ENCODE measurements around the gene YRDC.
"Not testable (repeated sequence)": the region's sequence is repeated elsewhere in the genome, so short reads cannot be mapped to it uniquely, and the experiment has no call there.

YRDC gene

GRCh38 chr1:37821481-37821880 is 13.5 kb upstream of the YRDC start:
- no peak for ATAC-seq

GRCh38 chr1:37817481-37817880 is 9.5 kb upstream of the YRDC start:
- ATAC-seq = no peak

DNA sequence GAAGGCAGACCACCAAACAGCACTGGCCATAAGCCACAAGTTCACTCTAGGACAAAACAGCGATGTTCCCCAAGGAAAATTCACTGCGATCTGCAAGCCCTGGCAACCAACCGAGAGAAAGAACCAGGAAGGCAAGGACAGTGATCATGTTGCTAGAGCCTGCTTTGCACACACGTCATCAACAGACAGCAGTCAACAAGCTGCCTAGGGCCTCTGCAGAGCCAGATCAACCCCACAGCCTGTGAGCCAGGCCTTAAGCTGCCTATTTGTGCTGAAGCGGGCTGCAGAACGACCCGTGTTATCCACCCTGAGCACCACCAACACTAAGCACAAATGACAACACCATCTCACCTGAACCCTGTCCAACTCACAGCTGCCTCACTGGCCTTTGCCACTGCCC is 6.2 kb upstream of the YRDC start:
- ATAC-seq = no peak

DNA sequence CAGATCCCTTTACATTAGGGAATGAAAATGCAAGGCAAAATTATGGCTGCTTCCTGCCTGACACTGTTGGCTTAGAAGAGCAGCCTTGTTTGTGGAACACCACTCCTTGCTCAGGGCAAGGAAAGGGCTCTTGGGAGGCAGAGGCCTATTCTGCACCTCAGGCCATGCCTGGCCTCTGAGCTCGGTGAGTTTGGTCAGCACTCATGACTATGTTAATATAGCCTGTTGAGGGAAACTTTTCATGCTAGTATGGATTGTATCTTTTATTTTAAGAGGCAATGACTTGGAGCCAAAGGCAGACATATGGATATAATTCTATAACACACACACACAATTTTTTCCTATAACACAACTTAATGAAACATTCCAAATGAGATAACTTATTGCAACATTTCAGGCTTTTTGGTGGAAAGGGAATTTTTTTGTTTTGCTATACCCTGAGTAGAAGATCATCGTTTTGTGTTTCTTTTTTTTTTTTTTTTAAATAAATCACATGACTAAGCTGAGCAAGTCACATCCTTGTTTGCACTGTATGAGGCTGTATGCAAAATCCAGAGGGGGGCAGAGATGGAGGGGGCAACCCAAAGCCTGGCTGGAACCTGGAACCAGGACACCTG is 5.6 kb upstream of the YRDC start:
- ATAC-seq = no peak

GRCh38 chr1:37811027-37811655 is 3.1 kb upstream of the YRDC start:
- ATAC-seq = peak in 1 of 2 donors; percentile 21

GRCh38 chr1:37809942-37810341 is 1.9 kb upstream of the YRDC start:
- ATAC-seq = no peak

- peak; percentile 35 to 39 for ATAC-seq
Measured at GRCh38 chr1:37808369-37809319, 636 bp upstream of the YRDC start.

DNA sequence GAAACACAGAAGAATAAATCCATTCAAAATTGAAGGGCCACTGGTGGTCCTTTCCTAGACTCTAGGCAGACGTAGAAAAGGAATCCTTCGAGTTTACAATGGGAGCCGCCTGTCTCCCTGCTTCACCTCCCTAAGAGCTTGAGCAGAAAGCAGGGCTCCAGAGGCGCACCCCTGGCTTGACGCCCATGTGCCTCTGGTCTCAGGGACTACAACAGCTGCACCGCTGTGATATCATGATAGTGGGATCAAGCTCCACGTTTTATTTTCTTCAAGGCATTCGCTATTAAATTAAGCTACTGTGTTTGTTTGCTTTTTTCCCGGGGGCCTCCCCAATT is 821 bp downstream of the YRDC start:
- ATAC-seq = no peak

DNA sequence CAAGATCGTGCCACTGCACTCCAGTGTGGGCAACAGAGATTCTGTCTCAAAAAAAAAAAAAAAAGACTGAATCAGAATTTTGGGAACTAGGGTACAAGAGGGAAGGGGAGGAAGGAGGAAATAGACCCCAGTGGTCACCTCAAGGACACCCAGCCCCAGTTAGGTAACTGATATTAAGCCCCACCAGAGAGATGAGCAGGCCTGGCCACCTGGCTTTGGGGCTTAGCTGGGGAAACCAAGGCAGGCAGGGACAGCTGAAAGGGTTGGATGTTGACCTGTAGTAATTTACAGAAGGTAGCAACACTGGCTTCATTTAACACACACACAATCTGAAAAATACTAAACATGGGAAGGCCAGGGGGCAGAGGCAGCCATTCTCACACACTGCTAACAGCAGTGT is 5.6 kb downstream of the YRDC start:
- no peak for ATAC-seq

GRCh38 chr1:37797750-37798345 is 10.2 kb downstream of the YRDC start:
- no peak for ATAC-seq

GRCh38 chr1:37795340-37796125 is 12.5 kb downstream of the YRDC start:
- ATAC-seq = no peak

GRCh38 chr1:37794372-37795339 is 13.4 kb downstream of the YRDC start:
- ATAC-seq = peak; percentile 22 to 33

GRCh38 chr1:37793773-37794371 is 14.1 kb downstream of the YRDC start, which contains the start of gene MANEAL:
Gene MANEAL (plus strand): TSS chr1:37793847. CDS start chr1:37794183, 336 bp downstream.
- ATAC-seq = peak; percentile 71 to 73

DNA sequence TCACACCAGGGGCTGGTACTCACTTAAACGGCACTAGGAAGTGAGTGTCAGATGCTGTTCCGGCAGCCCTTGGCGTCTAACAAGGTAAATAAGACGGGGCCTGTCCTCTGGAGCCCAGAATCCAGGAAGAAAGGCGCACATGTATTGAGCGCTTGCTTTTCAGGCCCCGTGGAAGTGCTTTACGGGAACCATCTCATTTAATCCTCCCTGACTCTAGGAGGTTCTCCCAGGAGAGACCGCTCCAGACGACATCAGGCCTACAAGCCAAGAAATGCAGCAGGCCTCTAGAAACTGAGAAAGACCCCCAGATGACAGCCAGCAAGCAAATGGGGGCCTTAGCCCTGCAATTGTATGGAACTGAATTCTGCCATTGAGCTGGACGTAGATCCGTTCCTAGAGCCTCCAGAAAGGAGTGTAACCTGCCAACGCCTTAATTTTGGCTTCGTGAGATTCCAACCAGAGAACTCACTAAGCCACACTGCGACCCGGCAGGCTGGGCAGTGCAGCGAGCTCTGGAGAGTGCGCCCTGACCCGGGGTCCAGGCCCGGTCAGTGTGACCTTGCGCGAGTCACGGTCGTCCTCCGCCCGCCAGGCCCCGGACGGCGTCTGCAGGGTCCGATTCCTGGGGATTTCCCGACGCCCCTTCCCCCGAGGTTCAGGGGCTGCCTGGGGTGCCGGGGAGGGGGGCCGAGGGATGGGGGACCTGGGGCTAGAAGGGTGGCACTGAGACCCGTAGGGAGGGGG is 14.9 kb downstream of the YRDC start:
- ATAC-seq = no peak

DNA sequence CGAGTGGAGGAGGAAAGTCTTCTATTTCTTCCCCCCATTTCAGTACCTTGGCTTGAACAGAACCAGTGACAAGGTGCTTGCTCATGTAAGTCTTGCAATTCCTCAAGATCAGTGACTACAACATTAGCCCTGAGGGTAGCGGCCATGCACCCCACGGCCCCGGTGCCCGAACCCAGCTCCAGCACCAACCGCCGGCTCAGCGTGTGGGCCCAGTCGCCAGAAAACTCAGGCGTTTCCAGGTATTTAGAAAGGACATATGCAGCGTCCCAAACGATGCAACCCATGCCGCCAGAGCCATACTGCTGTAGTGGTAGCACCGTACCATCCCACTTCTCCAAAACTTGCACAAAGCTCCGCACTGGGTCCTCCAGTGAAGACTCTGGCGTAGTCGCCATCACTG is 25.5 kb downstream of the YRDC start:
- no peak for ATAC-seq

GRCh38 chr1:37778654-37779053 is 29.4 kb downstream of the YRDC start:
- ATAC-seq = no peak

DNA sequence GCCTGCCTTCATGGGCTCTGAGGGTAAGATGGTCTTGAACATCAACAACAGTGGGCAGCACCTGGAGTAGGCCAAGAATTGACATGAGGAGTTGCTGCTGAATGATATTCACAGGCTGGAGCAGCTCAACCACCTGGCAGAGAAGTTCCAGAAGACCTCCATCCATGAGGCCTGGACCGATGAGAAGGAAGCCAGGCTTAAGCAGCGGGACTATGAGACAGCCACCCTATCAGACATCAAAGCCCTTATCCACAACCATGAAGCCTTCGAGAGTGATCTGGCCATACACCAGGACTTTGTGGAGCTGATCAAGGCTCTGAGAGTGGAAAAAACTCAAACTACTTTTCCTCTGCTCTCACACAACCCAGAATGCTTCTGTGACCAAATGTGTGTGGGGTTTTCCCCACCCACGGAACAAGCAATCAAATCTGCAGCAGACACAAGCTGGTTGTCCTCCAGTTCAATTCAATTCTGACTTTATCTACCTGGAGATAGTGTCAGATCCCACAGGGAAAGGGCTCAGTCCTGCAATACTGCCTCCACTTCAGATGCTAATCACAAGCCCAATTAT is 31.0 kb downstream of the YRDC start:
- peak in 1 of 2 donors; percentile 45 for ATAC-seq

GRCh38 chr1:37771440-37771839 is 36.6 kb downstream of the YRDC start:
- not testable (repeated sequence) for ATAC-seq

DNA sequence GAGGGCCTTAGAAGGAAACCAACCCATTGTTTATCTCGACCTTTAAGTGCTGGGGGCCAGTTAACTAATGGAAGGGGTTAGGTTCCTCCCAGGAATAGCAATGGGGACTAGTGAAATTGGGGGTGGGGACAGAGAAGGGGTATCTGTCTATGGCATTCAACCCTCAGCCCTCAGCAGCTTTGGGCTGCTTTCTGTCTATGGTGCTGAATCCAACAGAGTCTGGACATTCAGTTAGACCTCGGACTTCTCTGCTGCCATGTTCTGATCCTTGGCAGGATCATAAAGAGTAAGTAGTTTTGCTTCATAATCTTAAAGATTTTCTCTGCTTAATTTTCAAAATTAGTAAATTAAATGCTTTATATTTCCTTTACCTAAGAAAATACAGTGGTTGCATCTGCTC is 40.5 kb downstream of the YRDC start:
- no peak for ATAC-seq

Data from activated CD4-positive, CD25-positive, alpha-beta regulatory T cell treated with anti-CD3 and anti-CD28 coated beads, Interleukin-2, amount 50 U/mL, for 24 hours (primary cell).